Heart right ventricle (tissue), 16 donors: Measurements from ENCODE around the gene IL1RAPL1. TPM values are rescaled to one million over a fixed set of nuclear protein-coding genes. Genes with fewer than 3 reads are reported as not detected.

Experiments
- ATAC-seq, 8 donors: fragments of 200-7000 bp; cut with Tn5 transposase; one replicate each; pipeline ENCODE4 v1.9.1; 2020; ENCODE audit warnings: mild to moderate bottlenecking in 8 of 8, moderate library complexity in 8 of 8, moderate number of reproducible peaks in 1 of 8
- DNase-seq, 2 donors: peaks; one replicate each; pipeline ENCODE4 v3.0.0-alpha.2; 2020
- H3K27ac ChIP-seq, 10 donors: fragments of 200-600 bp; sonication (generic) in 2 of 10; one replicate each; pipeline versions ENCODE4 v1.5.0 to v1.8.0; 2020 to 2022; ENCODE audit warnings: mild to moderate bottlenecking in 3 of 10
- H3K27me3 ChIP-seq, 7 donors: fragments of 200-600 bp; one replicate each; pipeline ENCODE4 v1.8.0; 2021 to 2022; ENCODE audit warnings: mild to moderate bottlenecking in 2 of 7
- H3K36me3 ChIP-seq, 9 donors: fragments of 200-600 bp; sonication (generic) in 1 of 9; one replicate each; pipeline versions ENCODE4 v1.5.0 to v1.8.0; 2020 to 2022; ENCODE audit warnings: mild to moderate bottlenecking in 2 of 9
- H3K4me1 ChIP-seq, 9 donors: fragments of 200-600 bp; sonication (generic) in 1 of 9; one replicate each; pipeline versions ENCODE4 v1.5.0 to v1.8.0; 2020 to 2022; ENCODE audit warnings: mild to moderate bottlenecking in 4 of 9
- H3K4me3 ChIP-seq, 10 donors: fragments of 200-600 bp; sonication (generic) in 2 of 10; one replicate each; pipeline versions ENCODE4 v1.5.0 to v1.8.0; 2020 to 2022; ENCODE audit warnings: mild to moderate bottlenecking in 7 of 10, moderate library complexity in 2 of 10
- H3K9me3 ChIP-seq, 11 donors: fragments of 200-600 bp in 10 of 11; sonication (generic) in 2 of 11; one replicate each; pipeline versions ENCODE4 v1.5.0 to v1.8.0; 2013 to 2022; ENCODE audit warnings: mild to moderate bottlenecking in 2 of 11, control low read depth in 1 of 11, moderate library complexity in 1 of 11
- WGBS, 2 donors: extraction: QIAGEN DNeasy Blood & Tissue Kit; methylation state at CpG; one replicate each; pipeline ENCODE4 v1.1.7; 2013; ENCODE audit warnings: inconsistent platforms in 1 of 2; 5-methylcytosine and 5-hydroxymethylcytosine counted together
- intact Hi-C, 10 donors: fragments of 100-400 bp; cut with DNase I; formaldehyde crosslinking; loops; one replicate each; pipeline versions ENCODE4 v1.11.1 to v1.14.2; 2022
- polyA plus RNA-seq, 2 donors: library from polyadenylated mRNA; stranded (reverse); fragments of 200-250 nt; gene quantifications; one replicate each; pipeline ENCODE4 v1.2.3, GENCODE V29; 2013
- total RNA-seq, 10 donors: library from RNA; stranded (reverse); fragmentation: NEBNext Ultra II Directional in 3 of 10; extraction: Animal tissue kit (Norgen Biotek cat#: 25700) in 3 of 10; gene quantifications; one replicate each; pipeline versions ENCODE4 v1.2.1 to v1.2.4, GENCODE V29; 2021 to 2023
- TF ChIP-seq, protein P1 (sequence below), 9 donors: fragments of 200-600 bp; sonication (generic) in 2 of 9; IDR thresholded peaks; one replicate each; pipeline versions ENCODE4 v1.5.0 to v1.8.0; 2021 to 2022; ENCODE audit warnings: antibody characterized with exemption in 9 of 9, mild to moderate bottlenecking in 5 of 9, moderate library complexity in 1 of 9
- donor health status: Arrhythmogenic right ventricular cardiomyopathy.
- donor health status: ischemic (EF 13 %, LVEDD 7.1; RV severe dilation, severe dysfunction).
- donor health status: healthy with polysubstance abuse.
- donor health status: DM: no; HTN: yes; CAD: no.
- donor health status: DM: no; HTN: no; CAD: no.
- donor health status: ischemic (EF 25% LVEDD 6.9; RV normal size, moderate dysfunction).
- donor health status: ischemic (EF 25% LVEDD 5.7; RV mildly dilated, moderate dysfunction).
- donor health status: healthy.
- donor health status: DM: yes; HTN: yes; CAD: no.
- donor health status: Ischemic cardiomyopathy.
- donor health status: ischemic (EF 35%, LVEDD 5.7; RV mildly dilated, moderate dysfunction).
- donor health status: nonischemic (EF 11% LVEDD 7.7; RV severe dilation, severe dysfunction).
- donor health status: DM: yes; HTN: yes; CAD: no.
- donor health status: PGD.
- donor health status: ischemic (EF 29% LVEDD 5.4; RV normal size, mild dysfunction).
- donor health status: nonischemic (EF 23%, LVEDD 6.1; RV moderate dilation, normal function).

The IL1RAPL1 gene
- total and polyA plus RNA-seq, 12 donors, result 0.13 to 6.3 (median 2.8) TPM

DNA sequence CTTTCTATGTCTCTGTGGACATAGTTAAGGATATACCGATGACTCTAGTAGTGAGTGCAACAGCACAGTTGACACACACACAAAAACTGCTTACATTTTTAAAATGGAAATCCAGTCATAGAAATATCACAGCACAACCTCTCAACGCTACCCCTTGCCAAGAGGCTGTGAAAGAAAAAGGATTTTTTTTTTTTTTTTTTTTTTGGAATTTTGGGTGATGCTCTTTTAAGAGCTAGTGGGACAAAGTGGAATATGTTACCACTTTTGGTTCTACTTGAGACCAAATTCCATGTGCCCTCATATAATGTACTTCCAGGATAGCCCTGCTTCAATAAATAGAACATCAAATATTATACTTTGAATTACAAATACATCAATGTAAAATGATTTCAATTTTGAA is 1247.1 kb downstream of the IL1RAPL1 start:
- 85 to 88% methylated on average over 2 of the region's 2 CpGs for WGBS, 2 donors
- no peaks in the 10 kb centered on the region for H3K36me3 ChIP-seq
- no peak for DNase-seq
- ATAC-seq, result no peak
- intact Hi-C loops, result no loop called here
- H3K27ac ChIP-seq, result no peak overlapping the region
- H3K27me3 ChIP-seq, result no peaks in the 10 kb centered on the region
- no peak overlapping the region for H3K4me3 ChIP-seq
- TF ChIP-seq, protein P1, sequence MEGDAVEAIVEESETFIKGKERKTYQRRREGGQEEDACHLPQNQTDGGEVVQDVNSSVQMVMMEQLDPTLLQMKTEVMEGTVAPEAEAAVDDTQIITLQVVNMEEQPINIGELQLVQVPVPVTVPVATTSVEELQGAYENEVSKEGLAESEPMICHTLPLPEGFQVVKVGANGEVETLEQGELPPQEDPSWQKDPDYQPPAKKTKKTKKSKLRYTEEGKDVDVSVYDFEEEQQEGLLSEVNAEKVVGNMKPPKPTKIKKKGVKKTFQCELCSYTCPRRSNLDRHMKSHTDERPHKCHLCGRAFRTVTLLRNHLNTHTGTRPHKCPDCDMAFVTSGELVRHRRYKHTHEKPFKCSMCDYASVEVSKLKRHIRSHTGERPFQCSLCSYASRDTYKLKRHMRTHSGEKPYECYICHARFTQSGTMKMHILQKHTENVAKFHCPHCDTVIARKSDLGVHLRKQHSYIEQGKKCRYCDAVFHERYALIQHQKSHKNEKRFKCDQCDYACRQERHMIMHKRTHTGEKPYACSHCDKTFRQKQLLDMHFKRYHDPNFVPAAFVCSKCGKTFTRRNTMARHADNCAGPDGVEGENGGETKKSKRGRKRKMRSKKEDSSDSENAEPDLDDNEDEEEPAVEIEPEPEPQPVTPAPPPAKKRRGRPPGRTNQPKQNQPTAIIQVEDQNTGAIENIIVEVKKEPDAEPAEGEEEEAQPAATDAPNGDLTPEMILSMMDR (IDR thresholded peaks at IDR 0.05), result no peak
- H3K4me1 ChIP-seq, result no peaks in the 10 kb centered on the region
- no peaks in the 10 kb centered on the region for H3K9me3 ChIP-seq

DNA sequence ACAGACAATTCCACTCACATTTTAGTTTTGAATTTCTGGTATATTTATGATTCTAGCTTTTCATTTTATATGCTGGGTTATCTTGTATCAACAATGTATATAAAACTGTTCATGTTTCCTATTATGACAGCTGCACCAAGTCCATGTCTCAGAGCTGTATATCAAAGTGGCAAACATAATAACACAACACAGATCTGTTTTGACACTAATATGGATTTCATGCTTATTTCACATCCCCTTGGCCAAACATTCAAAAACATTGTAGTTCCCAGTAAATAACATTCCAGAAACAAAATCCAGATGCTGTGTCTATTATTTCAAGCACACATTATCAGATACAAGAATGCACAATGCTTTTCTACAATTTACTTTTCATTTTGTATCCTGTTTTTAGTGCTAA is 1247.5 kb downstream of the IL1RAPL1 start:
- DNase-seq (no peak), ATAC-seq (no peak)
- H3K9me3 ChIP-seq, result no peaks in the 10 kb centered on the region
- H3K4me1 ChIP-seq, result no peaks in the 10 kb centered on the region
- H3K27ac ChIP-seq, result no peak overlapping the region
- intact Hi-C loops, result no loop called here
- H3K27me3 ChIP-seq, result no peaks in the 10 kb centered on the region
- TF ChIP-seq, protein P1 (IDR thresholded peaks at IDR 0.05), result no peak
- H3K4me3 ChIP-seq, result no peak overlapping the region
- no peaks in the 10 kb centered on the region for H3K36me3 ChIP-seq

DNA sequence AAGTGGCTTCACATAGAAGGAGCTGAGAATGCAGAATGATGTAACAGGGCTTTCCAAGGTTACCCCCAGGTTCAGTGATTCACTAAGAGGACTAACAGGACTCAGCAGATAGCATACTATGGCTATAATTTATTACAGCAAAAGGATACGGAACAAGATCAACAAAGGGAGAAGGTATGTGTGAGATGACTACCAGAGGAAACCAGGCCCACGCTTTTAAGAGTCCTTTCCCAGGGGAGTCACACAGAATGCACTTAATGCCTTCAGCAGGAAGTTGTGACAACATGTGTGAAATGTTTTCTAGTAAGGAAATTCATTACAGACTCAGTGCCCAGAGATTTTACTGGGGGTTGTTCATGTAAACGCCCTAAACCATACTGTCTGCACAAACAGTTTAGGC is 1254.5 kb downstream of the IL1RAPL1 start:
- 43 to 51% methylated on average over 3 of the region's 3 CpGs for WGBS, 2 donors
- intact Hi-C loops, result no loop called here

DNA sequence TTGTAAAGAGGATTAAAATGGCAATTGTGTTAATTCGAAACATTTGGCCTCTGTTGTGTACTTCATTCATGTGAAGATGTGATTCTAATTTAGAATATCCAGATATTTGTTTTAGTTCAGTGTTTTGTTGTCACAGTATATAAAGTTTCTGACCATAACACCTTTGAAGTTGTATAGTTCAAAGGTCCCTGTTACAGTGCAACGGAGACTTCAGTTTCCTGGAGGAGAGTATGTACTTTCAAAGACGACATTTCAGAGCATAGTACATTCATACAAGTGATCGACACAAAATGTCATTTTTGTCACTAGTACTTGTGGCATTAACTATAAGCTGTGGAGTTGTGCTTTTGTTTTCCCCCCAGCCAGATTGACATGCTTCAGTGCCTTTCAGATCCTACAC is 1255.3 kb downstream of the IL1RAPL1 start:
- ATAC-seq, result no peak

More for the DNA sequence above, 1254.5 kb downstream of the IL1RAPL1 start:
- no peaks in the 10 kb centered on the region for H3K27me3 ChIP-seq
- TF ChIP-seq, protein P1 (IDR thresholded peaks at IDR 0.05), result no peak
- no peak overlapping the region for H3K4me3 ChIP-seq
- no peaks in the 10 kb centered on the region for H3K4me1 ChIP-seq
- DNase-seq (no peak), ATAC-seq (no peak)
- H3K9me3 ChIP-seq, result no peaks in the 10 kb centered on the region
- H3K27ac ChIP-seq, result no peak overlapping the region
- no peaks in the 10 kb centered on the region for H3K36me3 ChIP-seq

More for the DNA sequence above, 1255.3 kb downstream of the IL1RAPL1 start:
- Histone ChIP-seq H3K27me3 (no peaks in the 10 kb centered on the region), H3K9me3 (no peaks in the 10 kb centered on the region), H3K36me3 (no peaks in the 10 kb centered on the region), H3K27ac (no peak overlapping the region), H3K4me3 (no peak overlapping the region), H3K4me1 (no peaks in the 10 kb centered on the region)
- WGBS, 2 donors, result 86 to 94% methylated on average over 4 of the region's 4 CpGs
- no peak for DNase-seq
- TF ChIP-seq, protein P1 (IDR thresholded peaks at IDR 0.05), result no peak
- intact Hi-C loops, result no loop called here
